ENCODE data around the gene FBN3.
"Not testable (repeated sequence)": the region's sequence is repeated elsewhere in the genome, so short reads cannot be mapped to it uniquely, and the experiment has no call there.

FBN3 gene

GRCh38 chr19:8149261-8150094 is at the start of gene FBN3:
TSS of gene FBN3 (minus strand) at chr19:8149592. CDS start at chr19:8147480, 2,112 bp downstream.
- DNase-seq = no peak

- no peak for DNase-seq
Observed at GRCh38 chr19:8196271-8196927, 47.0 kb upstream of the FBN3 start.

- no peak for DNase-seq
Observed at GRCh38 chr19:8194528-8195267, 45.3 kb upstream of the FBN3 start.

GRCh38 chr19:8192221-8192820 is 42.9 kb upstream of the FBN3 start:
- no peak for DNase-seq

GRCh38 chr19:8185343-8186068 is 36.1 kb upstream of the FBN3 start:
- no peak for DNase-seq

GRCh38 chr19:8184274-8184673 is 34.9 kb upstream of the FBN3 start:
- DNase-seq = no peak

GRCh38 chr19:8180018-8180417 is 30.6 kb upstream of the FBN3 start:
- no peak for DNase-seq

- DNase-seq = no peak
Observed at GRCh38 chr19:8174706-8175105, 25.3 kb upstream of the FBN3 start.

- no peak for DNase-seq
Observed at GRCh38 chr19:8168537-8168936, 19.1 kb upstream of the FBN3 start.

- no peak for DNase-seq
Observed at GRCh38 chr19:8167985-8168384, 18.6 kb upstream of the FBN3 start.

- DNase-seq = no peak
Observed at GRCh38 chr19:8163759-8164158, 14.4 kb upstream of the FBN3 start.

- DNase-seq = peak; percentile 58 to 79
Observed at GRCh38 chr19:8161135-8161646, 11.8 kb upstream of the FBN3 start.

GRCh38 chr19:8159322-8159721 is 9.9 kb upstream of the FBN3 start:
- DNase-seq = not testable (repeated sequence)

GRCh38 chr19:8158411-8159074 is 9.2 kb upstream of the FBN3 start:
- peak; percentile 72 to 85 for DNase-seq

GRCh38 chr19:8155318-8155717 is 5.9 kb upstream of the FBN3 start:
- no peak for DNase-seq

- not testable (repeated sequence) for DNase-seq
Observed at GRCh38 chr19:8154014-8154413, 4.6 kb upstream of the FBN3 start.

GRCh38 chr19:8151767-8152035 is 2.3 kb upstream of the FBN3 start:
- DNase-seq = no peak

- no peak for DNase-seq
Observed at GRCh38 chr19:8150998-8151766, 1.8 kb upstream of the FBN3 start.

GRCh38 chr19:8150178-8150865 is 930 bp upstream of the FBN3 start:
- DNase-seq = no peak

All from NCI-H524 (cell line).